Measurements from ENCODE around the gene NPAS2. TPM values are rescaled to one million over a fixed set of nuclear protein-coding genes. Genes with fewer than 3 reads are reported as not detected.

Gene NPAS2
- 50.3 and 62.5 TPM in 2 replicates for total RNA-seq (2014; rRNA removed; shearing (Covaris generic))

DNA sequence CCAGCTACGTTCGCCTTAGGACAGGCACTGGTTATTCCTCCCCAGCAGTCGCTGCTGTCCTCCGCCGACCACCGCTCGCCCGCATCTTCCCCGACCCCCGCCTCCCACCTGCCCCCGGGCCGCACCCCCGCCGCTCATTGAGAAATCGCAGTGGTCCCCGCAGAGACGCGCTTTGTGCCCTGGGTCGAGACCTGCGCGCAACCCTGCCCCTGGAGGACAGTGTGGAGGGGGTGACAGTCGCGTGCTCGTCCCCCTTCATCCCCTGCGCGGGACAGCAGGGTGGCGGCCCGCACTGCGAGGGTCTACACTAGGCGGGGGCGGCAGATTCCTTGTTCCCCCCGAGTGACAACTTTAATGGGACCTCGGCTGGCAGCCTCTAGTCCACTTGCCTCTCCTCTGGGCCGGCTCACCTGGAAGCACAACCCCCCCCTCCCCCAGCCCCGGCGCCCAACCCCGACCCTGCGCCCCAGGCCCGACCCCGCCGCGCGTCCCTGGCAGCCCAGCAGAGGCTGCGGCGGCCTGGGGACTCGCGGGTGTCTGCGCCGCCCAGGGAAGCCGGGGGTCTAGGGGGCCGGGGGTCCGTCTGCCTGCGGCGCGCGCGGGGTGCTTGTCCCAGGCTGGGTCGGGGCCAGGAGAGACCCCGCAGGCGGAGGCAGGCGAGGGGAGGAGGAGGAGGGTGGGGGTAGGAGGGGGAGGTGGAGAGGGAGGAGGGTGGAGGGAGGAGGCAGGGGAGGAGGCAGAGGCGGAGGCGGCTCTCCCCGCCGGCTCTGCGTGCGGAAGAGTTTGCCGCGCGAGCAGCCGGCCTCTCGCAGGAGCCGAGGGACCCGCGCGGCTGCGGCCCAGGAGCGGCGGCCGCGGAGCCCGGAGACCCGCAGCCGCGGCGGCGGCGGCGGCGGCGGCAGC is at the start of gene NPAS2:
Gene NPAS2, plus strand, starts transcription at position 770 of the 903 bp plus-strand sequence. CDS start 84,616 bp downstream, outside the sequence.

DNA sequence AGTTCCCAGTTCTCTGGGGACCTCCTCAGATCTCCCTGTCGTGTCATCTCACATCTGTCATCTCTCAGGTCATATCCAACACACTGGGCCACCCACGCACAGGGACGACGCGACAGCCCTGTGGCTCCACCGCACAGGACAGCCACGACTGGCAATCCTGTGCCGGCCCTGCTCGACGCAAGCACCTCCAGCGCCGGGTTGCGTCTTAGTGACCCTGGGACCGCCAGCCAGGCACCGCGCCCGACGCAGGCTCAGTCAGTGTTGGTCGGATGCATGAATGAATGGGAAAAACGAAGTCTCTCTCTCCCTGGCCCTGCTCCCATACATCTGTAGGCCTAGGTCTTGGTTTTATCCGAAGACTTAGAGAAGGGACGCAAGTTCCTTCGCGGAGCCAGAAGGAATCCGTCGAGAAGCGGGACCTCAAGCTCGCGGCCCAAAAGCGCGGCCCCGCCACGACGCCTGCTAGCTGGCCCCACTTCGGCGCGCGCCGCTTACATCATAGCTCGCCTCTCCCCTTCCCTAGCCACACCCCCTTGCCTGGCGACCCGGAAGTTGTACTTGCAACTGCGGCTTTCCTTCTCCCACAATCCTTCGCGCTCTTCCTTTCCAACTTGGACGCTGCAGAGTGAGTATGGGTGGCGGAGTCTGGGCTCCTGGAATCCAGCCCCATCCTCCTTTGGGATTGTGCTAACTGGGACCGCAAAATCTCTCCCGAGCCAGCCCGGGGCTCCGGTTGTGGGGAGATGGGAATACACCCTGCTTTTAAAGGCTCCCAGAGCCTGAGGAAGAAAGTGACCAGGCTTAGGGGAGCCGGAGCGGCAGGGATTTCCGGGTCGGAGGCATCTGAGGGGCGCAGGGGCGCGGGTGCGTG is 182.0 kb downstream of the NPAS2 start, which contains the start of gene RPL31:
Gene RPL31, plus strand, starts transcription at position 599 of the 871 bp plus-strand sequence. CDS start 413 bp downstream, outside the sequence.

Other genes starting within 250 kb of the NPAS2 start
- gene RPL31, start 182.2 kb downstream of the NPAS2 start, total RNA-seq (2014; rRNA removed; shearing (Covaris generic)): 1,289 and 1,555 TPM in 2 replicates